Transverse colon (tissue), 3 donors: ENCODE data around the gene CYP46A1.

Source experiments
- EP300 ChIP-seq: sonication (generic); formaldehyde crosslinking; IDR thresholded peaks from one replicate; pipeline ENCODE4 v1.6.1; 2017; ENCODE audit warnings: antibody characterized with exemption, low read depth
- POLR2AphosphoS5 ChIP-seq, 3 donors: sonication (generic); formaldehyde crosslinking; IDR thresholded peaks; one replicate each; pipeline ENCODE4 v1.6.1; 2016; ENCODE audit warnings: antibody characterized with exemption in 3 of 3

DNA sequence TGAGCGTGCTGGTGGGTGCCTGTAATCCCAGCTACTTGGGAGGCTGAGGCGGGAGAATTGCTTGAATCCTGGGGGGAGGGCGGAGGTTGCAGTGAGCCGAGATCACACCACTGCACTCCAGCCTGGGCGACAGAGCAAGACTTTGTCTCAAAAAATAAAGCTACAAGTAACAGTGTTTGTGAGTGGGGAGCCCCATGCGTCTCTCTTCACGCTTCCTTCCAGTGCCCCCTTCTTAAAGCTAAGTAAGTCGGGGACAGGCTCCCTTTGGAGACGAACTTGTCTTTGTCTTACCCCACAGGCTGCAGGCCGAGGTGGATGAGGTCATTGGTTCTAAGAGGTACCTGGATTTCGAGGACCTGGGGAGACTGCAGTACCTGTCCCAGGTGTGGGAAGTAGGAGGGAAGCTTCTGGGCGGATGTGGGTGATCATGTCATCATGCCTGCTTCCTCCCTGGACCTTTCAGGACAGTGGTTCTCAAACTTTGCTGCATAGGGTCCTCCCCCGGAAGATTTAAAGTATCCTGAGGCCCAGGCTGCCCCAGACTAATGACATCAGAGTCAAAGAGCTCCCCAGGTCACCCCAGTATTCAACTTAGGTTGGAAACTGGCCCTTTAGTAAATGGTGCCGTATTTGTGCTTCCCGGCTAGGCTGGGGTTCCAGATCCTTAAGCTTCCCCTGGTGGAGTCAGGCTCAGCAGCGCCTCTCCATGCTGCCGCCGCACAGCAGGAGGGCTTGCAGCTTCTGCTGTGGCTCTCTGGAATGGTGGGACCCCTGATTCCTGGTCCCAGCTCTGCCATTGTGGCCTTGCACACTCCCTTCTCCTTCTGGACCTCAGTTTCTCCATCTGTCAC, 37.1 kb downstream of the CYP46A1 start:
- TF ChIP-seq POLR2AphosphoS5 (IDR thresholded peaks at IDR 0.05) = no peak
- no peak for TF ChIP-seq EP300
